Glutamatergic neuron (in vitro differentiated cells): ENCODE results near the gene TRIM68. TPM values are rescaled to one million over a fixed set of nuclear protein-coding genes. Genes with fewer than 3 reads are reported as not detected.
A peak's percentile ranks its signal among the peaks of the same experiment; 100 is the strongest.

Source experiments
- DNase-seq: peaks from one replicate; pipeline ENCODE4 v3.0.0; 2022
- H3K27ac Mint-ChIP-seq: one replicate; pipeline ENCODE4 v1.8.0; 2020; ENCODE audit warnings: mild to moderate bottlenecking, mixed read lengths, inconsistent platforms; ENCODE audit not compliant: unreplicated experiment
- H3K27me3 Mint-ChIP-seq: one replicate; pipeline ENCODE4 v1.8.0; 2020; ENCODE audit warnings: mild to moderate bottlenecking, moderate library complexity, mixed read lengths, inconsistent platforms; ENCODE audit not compliant: unreplicated experiment
- H3K36me3 Mint-ChIP-seq: one replicate; pipeline ENCODE4 v1.8.0; 2020; ENCODE audit warnings: mild to moderate bottlenecking, mixed read lengths, inconsistent platforms; ENCODE audit not compliant: unreplicated experiment
- H3K4me1 Mint-ChIP-seq: one replicate; pipeline ENCODE4 v1.8.0; 2020; ENCODE audit warnings: mild to moderate bottlenecking, low read depth, mixed read lengths, inconsistent platforms; ENCODE audit not compliant: unreplicated experiment
- H3K4me3 Mint-ChIP-seq: one replicate; pipeline ENCODE4 v1.8.0; 2020; ENCODE audit warnings: mild to moderate bottlenecking, mixed read lengths, inconsistent platforms; ENCODE audit not compliant: unreplicated experiment
- H3K9me3 Mint-ChIP-seq: one replicate; pipeline ENCODE4 v1.8.0; 2020; ENCODE audit warnings: mild to moderate bottlenecking, moderate library complexity, mixed read lengths, inconsistent platforms; ENCODE audit not compliant: unreplicated experiment
- CTCF ChIP-seq: fragments of 200-600 bp; sonication (generic); IDR thresholded peaks from one replicate; pipeline ENCODE4 v1.5.0; 2021; ENCODE audit not compliant: partially characterized antibody, unreplicated experiment
- total RNA-seq: library from RNA; stranded (reverse); fragmentation: NEBNext Ultra II Directional; extraction: Animal tissue kit (Norgen Biotek cat#: 25700); gene quantifications from one replicate; pipeline ENCODE4 v1.2.1, GENCODE V29; 2021; ENCODE audit not compliant: unreplicated experiment

TRIM68 gene
- total RNA-seq, 1 donor from 2014 or later: 3.9 TPM

- Mint-ChIP-seq H3K27me3 (no peaks in the 10 kb centered on the region), H3K27ac (no peak overlapping the region), H3K4me1 (no peaks in the 10 kb centered on the region), H3K9me3 (peaks cover 1% of the 10 kb centered on the region), H3K36me3 (no peaks in the 10 kb centered on the region), H3K4me3 (no peak overlapping the region)
- no peak for DNase-seq
- no peak for TF ChIP-seq CTCF
Measured at GRCh38 chr11:4619514-4619913, 11.5 kb upstream of the TRIM68 start.

- H3K4me3 Mint-ChIP-seq: no peak overlapping the region
Measured at GRCh38 chr11:4615856-4616444, 7.9 kb upstream of the TRIM68 start.

GRCh38 chr11:4611986-4612385 is 4.0 kb upstream of the TRIM68 start:
- Mint-ChIP-seq H3K4me1 (no peaks in the 10 kb centered on the region), H3K27me3 (no peaks in the 10 kb centered on the region), H3K4me3 (no peak overlapping the region), H3K9me3 (peaks cover 1% of the 10 kb centered on the region), H3K27ac (no peak overlapping the region), H3K36me3 (no peaks in the 10 kb centered on the region)
- DNase-seq: no peak
- no peak for TF ChIP-seq CTCF

More at GRCh38 chr11:4615856-4616444, 7.9 kb upstream of the TRIM68 start:
- no peak for DNase-seq
- no peak for TF ChIP-seq CTCF
- Mint-ChIP-seq H3K4me1 (no peaks in the 10 kb centered on the region), H3K27me3 (no peaks in the 10 kb centered on the region), H3K27ac (no peak overlapping the region), H3K9me3 (no peaks in the 10 kb centered on the region), H3K36me3 (no peaks in the 10 kb centered on the region)

GRCh38 chr11:4610258-4610935 is 2.4 kb upstream of the TRIM68 start:
- no peaks in the 10 kb centered on the region for H3K27me3 Mint-ChIP-seq
- no peak for DNase-seq
- H3K4me1 Mint-ChIP-seq: no peaks in the 10 kb centered on the region
- H3K9me3 Mint-ChIP-seq: peaks cover 1% of the 10 kb centered on the region
- TF ChIP-seq CTCF: no peak
- H3K27ac Mint-ChIP-seq: no peak overlapping the region
- no peaks in the 10 kb centered on the region for H3K36me3 Mint-ChIP-seq
- no peak overlapping the region for H3K4me3 Mint-ChIP-seq

- Mint-ChIP-seq H3K4me3 (peak overlapping the region; percentile 94), H3K4me1 (no peaks in the 10 kb centered on the region), H3K27ac (no peak overlapping the region), H3K9me3 (peaks cover 1% of the 10 kb centered on the region), H3K27me3 (no peaks in the 10 kb centered on the region), H3K36me3 (no peaks in the 10 kb centered on the region)
- TF ChIP-seq CTCF: no peak
- no peak for DNase-seq
Measured at GRCh38 chr11:4607096-4607495, 935 bp downstream of the TRIM68 start.
